ENCODE measurements around the gene NPY2R.

DNA sequence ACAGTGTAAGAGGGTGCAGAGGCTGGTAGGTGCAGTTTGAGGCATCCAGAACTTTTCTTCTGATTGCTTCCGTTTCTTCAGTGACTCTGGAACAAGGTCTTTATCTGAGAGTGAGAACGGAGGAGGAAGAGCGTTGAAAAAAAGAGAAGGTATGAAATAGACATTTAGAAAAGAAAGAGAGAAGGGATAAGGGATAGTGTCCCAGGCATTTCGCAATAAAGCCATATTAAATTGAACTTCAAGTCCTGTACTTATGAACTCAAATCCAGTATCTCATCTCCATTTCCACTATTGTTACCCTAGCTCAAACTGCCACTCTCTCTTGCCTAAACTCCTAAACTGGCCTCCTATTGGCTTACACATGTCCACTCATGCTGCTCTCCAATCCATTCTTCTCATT lies 36.7 kb downstream of the NPY2R start:
- TF ChIP-seq YY1 (IDR thresholded peaks at IDR 0.05; ENCODE audit: insufficient read depth, insufficient read length) (no peak), SUZ12 (IDR thresholded peaks at IDR 0.05; ENCODE audit: extremely low read depth, insufficient read depth, insufficient read length) (no peak)
